ENCODE data around the gene TMEM179. TPM values are rescaled to one million over a fixed set of nuclear protein-coding genes. Genes with fewer than 3 reads are reported as not detected.

TMEM179 gene
- total RNA-seq, 2 donors from 2014 or later, result 8.2 to 15.7 TPM

GRCh38 chr14:104541905-104542465 is 62.6 kb downstream of the TMEM179 start:
- no peak overlapping the region for H3K4me3 ChIP-seq (ENCODE audit: low read length)
- no peaks in the 10 kb centered on the region for H3K27me3 ChIP-seq (ENCODE audit: control insufficient read depth, insufficient read depth, low read length, poor library complexity, severe bottlenecking)
- no peak for TF ChIP-seq CTCF (conservative IDR thresholded peaks at IDR 0.05)
- no peaks in the 10 kb centered on the region for H3K4me1 ChIP-seq (ENCODE audit: control insufficient read depth, insufficient read depth, low read length)
- H3K9me3 ChIP-seq (ENCODE audit: control insufficient read depth, low read length), result no peaks in the 10 kb centered on the region
- Mint-ChIP-seq H3K9me3 (no peaks in the 10 kb centered on the region), H3K27ac (no peak overlapping the region), H3K27me3 (ENCODE audit: insufficient read depth) (no peaks in the 10 kb centered on the region), H3K4me3 (no peak overlapping the region), H3K4me1 (no peaks in the 10 kb centered on the region), H3K36me3 (ENCODE audit: low read depth) (no peaks in the 10 kb centered on the region)
- no peaks in the 10 kb centered on the region for H3K36me3 ChIP-seq (ENCODE audit: control insufficient read depth, insufficient read depth, low read length)
- WGBS, 2 experiments (ENCODE audit: insufficient coverage in 1 of 2, insufficient read length in 1 of 2), result 91 to 94% methylated on average over 6 to 11 of the region's 11 CpGs
- DNase-seq, result no peak
- H3K27ac ChIP-seq (ENCODE audit: low read depth, low read length), result no peak overlapping the region
- no peak overlapping the region for H3K9ac ChIP-seq (ENCODE audit: extremely low read depth, low read length, poor library complexity, severe bottlenecking)

Other genes starting within 250 kb of the TMEM179 start
- not detected for gene C14orf180, start 25.0 kb downstream of the TMEM179 start, total RNA-seq
- 100 to 1,000 TPM in 1 of 2 donors, 10 to 100 TPM in 1; 99.7 to 114 TPM for gene INF2, start 84.8 kb upstream of the TMEM179 start, total RNA-seq
- gene ADSS1, start 119.5 kb upstream of the TMEM179 start, total RNA-seq, result 10 to 100 TPM; 15.8 to 31.0 TPM
- gene SIVA1, start 148.4 kb upstream of the TMEM179 start, total RNA-seq, result 10 to 100 TPM; 82.5 to 87.3 TPM
- gene AKT1, start 191.0 kb upstream of the TMEM179 start, total RNA-seq, result 100 to 1,000 TPM; 133 to 152 TPM
- gene ZBTB42, start 196.3 kb upstream of the TMEM179 start, total RNA-seq, result 1 to 10 TPM; 7.7 to 8.4 TPM